Stimulated activated naive CD4-positive, alpha-beta T cell treated with Interleukin-2 at 50 U/mL for 16 hours (primary cell): ENCODE results near the gene WNK3.
"Not testable (repeated sequence)": the region's sequence is repeated elsewhere in the genome, so short reads cannot be mapped to it uniquely, and the experiment has no call there.

ENCODE experiments used
- DNase-seq: peaks from one replicate; lab custom pipeline; 2025; lab: John Stamatoyannopoulos, UW

The WNK3 gene

GRCh38 chrX:54357414-54358377 is at the start of gene WNK3:
Gene WNK3, minus strand, starts transcription at chrX:54358046.
- peak; percentile 12 for DNase-seq

GRCh38 chrX:54407266-54407665 is 49.4 kb upstream of the WNK3 start:
- DNase-seq, result no peak

- no peak for DNase-seq
Measured at GRCh38 chrX:54397113-54397512, 39.3 kb upstream of the WNK3 start.

GRCh38 chrX:54386314-54386713 is 28.5 kb upstream of the WNK3 start:
- DNase-seq, result no peak

- not testable (repeated sequence) for DNase-seq
Measured at GRCh38 chrX:54384661-54385060, 26.8 kb upstream of the WNK3 start.

- DNase-seq, result no peak
Measured at GRCh38 chrX:54359408-54359807, 1.6 kb upstream of the WNK3 start.

- DNase-seq, result peak; percentile 13
Measured at GRCh38 chrX:54358424-54359211, 772 bp upstream of the WNK3 start.

- no peak for DNase-seq
Measured at GRCh38 chrX:54352677-54353076, 5.2 kb downstream of the WNK3 start.

- not testable (repeated sequence) for DNase-seq
Measured at GRCh38 chrX:54337383-54337782, 20.5 kb downstream of the WNK3 start.

- DNase-seq, result no peak
Measured at GRCh38 chrX:54325077-54325476, 32.8 kb downstream of the WNK3 start.

- no peak for DNase-seq
Measured at GRCh38 chrX:54320067-54320466, 37.8 kb downstream of the WNK3 start.

- no peak for DNase-seq
Measured at GRCh38 chrX:54306379-54306778, 51.5 kb downstream of the WNK3 start.

GRCh38 chrX:54301516-54301915 is 56.3 kb downstream of the WNK3 start:
- no peak for DNase-seq

- no peak for DNase-seq
Measured at GRCh38 chrX:54294306-54294705, 63.5 kb downstream of the WNK3 start.

- no peak for DNase-seq
Measured at GRCh38 chrX:54292755-54293154, 65.1 kb downstream of the WNK3 start.

- no peak for DNase-seq
Measured at GRCh38 chrX:54291758-54292157, 66.1 kb downstream of the WNK3 start.

- DNase-seq, result no peak
Measured at GRCh38 chrX:54288968-54289367, 68.9 kb downstream of the WNK3 start.

GRCh38 chrX:54288277-54288676 is 69.6 kb downstream of the WNK3 start:
- DNase-seq, result no peak

- no peak for DNase-seq
Measured at GRCh38 chrX:54281676-54282075, 76.2 kb downstream of the WNK3 start.

- DNase-seq, result no peak
Measured at GRCh38 chrX:54280466-54280865, 77.4 kb downstream of the WNK3 start.

GRCh38 chrX:54271664-54272063 is 86.2 kb downstream of the WNK3 start:
- no peak for DNase-seq

- DNase-seq, result no peak
Measured at GRCh38 chrX:54248309-54248708, 109.5 kb downstream of the WNK3 start.

- no peak for DNase-seq
Measured at GRCh38 chrX:54246866-54247265, 111.0 kb downstream of the WNK3 start.
